Progenitor cell of endocrine pancreas (in vitro differentiated cells): ENCODE data around the gene PDE3A. TPM values are rescaled to one million over a fixed set of nuclear protein-coding genes. Genes with fewer than 3 reads are reported as not detected.

Experiments used
- DNase-seq: peaks from one replicate; pipeline ENCODE4 v3.0.0; 2021; ENCODE audit warnings: low spot score; ENCODE audit not compliant: unreplicated experiment
- H3K27ac Mint-ChIP-seq: 2 replicates; pipeline ENCODE4 v1.8.0; 2021; ENCODE audit warnings: mild to moderate bottlenecking, moderate library complexity, mixed read lengths
- H3K27me3 Mint-ChIP-seq: 2 replicates; pipeline ENCODE4 v1.8.0; 2021; ENCODE audit warnings: mixed read lengths
- H3K36me3 Mint-ChIP-seq: 2 replicates; pipeline ENCODE4 v1.8.0; 2022; ENCODE audit warnings: mixed read lengths; ENCODE audit not compliant: insufficient read depth
- H3K4me1 Mint-ChIP-seq: 2 replicates; pipeline ENCODE4 v1.8.0; 2021; ENCODE audit warnings: low read depth, mixed read lengths
- H3K4me3 Mint-ChIP-seq: 2 replicates; pipeline ENCODE4 v1.8.0; 2021; ENCODE audit warnings: low read depth, mild to moderate bottlenecking, moderate library complexity, mixed read lengths
- H3K9me3 Mint-ChIP-seq: 2 replicates; pipeline ENCODE4 v1.8.0; 2021; ENCODE audit warnings: low read depth, mixed read lengths
- total RNA-seq: library from RNA; stranded (reverse); gene quantifications from 2 replicates; pipeline ENCODE4 v1.2.1, GENCODE V29; 2021
- TF ChIP-seq, protein P1 (sequence below): fragments of 200-600 bp; sonication (generic); IDR thresholded peaks from one replicate; pipeline ENCODE4 v1.5.0; 2021; ENCODE audit warnings: antibody characterized with exemption, mild to moderate bottlenecking; ENCODE audit not compliant: unreplicated experiment

The PDE3A gene
- total RNA-seq, 1 donor from 2014 or later, result 121 TPM

DNA sequence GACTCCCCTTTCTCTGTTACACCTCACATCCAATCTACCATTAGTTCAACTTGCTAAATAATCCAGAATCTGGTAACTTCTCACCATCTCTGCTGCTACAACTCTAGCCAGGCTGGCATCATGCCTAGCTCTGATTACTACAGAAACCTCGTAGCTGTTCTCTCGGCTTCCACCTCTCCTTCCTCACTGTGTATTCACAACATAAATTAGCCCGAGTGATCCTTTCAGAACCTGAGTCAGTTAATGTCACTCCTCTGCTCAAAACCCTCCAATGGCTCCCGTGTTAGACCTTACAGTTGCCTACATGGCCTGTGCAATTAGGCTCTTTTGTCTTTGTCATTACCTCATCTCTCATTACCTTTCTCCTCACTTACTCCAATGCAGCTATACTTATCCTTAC, 139.4 kb downstream of the PDE3A start:
- H3K27ac Mint-ChIP-seq, result peak overlapping the region; percentile 3
- no peak for DNase-seq
- H3K36me3 Mint-ChIP-seq, result peaks cover 11% of the 10 kb centered on the region
- no peaks in the 10 kb centered on the region for H3K9me3 Mint-ChIP-seq
- TF ChIP-seq, protein P1, sequence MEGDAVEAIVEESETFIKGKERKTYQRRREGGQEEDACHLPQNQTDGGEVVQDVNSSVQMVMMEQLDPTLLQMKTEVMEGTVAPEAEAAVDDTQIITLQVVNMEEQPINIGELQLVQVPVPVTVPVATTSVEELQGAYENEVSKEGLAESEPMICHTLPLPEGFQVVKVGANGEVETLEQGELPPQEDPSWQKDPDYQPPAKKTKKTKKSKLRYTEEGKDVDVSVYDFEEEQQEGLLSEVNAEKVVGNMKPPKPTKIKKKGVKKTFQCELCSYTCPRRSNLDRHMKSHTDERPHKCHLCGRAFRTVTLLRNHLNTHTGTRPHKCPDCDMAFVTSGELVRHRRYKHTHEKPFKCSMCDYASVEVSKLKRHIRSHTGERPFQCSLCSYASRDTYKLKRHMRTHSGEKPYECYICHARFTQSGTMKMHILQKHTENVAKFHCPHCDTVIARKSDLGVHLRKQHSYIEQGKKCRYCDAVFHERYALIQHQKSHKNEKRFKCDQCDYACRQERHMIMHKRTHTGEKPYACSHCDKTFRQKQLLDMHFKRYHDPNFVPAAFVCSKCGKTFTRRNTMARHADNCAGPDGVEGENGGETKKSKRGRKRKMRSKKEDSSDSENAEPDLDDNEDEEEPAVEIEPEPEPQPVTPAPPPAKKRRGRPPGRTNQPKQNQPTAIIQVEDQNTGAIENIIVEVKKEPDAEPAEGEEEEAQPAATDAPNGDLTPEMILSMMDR, result no peak
- no peak overlapping the region for H3K4me3 Mint-ChIP-seq
- no peaks in the 10 kb centered on the region for H3K4me1 Mint-ChIP-seq
- H3K27me3 Mint-ChIP-seq, result no peaks in the 10 kb centered on the region

DNA sequence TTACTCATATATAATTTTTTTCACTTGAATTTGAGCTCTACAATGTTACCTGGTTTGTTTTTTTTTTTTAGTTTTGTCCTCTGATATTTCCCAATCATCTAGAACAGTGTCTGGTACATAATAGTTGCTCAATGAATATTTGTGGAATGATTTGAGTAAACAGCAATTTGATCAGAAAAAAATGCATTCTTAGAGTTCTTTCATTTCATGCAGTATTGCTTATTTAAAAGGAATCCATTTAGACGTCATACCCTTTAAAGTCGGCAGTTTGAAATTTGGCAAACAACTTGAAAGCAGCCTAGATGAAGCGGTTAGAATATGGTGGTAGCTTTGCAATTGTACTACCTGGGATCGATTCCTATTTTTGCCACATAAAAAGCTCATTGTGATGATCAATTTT, 140.0 kb downstream of the PDE3A start:
- no peak overlapping the region for H3K27ac Mint-ChIP-seq
- no peak overlapping the region for H3K4me3 Mint-ChIP-seq
- TF ChIP-seq, protein P1, result no peak
- peaks cover 11% of the 10 kb centered on the region for H3K36me3 Mint-ChIP-seq
- no peaks in the 10 kb centered on the region for H3K27me3 Mint-ChIP-seq
- no peak for DNase-seq
- H3K4me1 Mint-ChIP-seq, result no peaks in the 10 kb centered on the region
- no peaks in the 10 kb centered on the region for H3K9me3 Mint-ChIP-seq

GRCh38 chr12:20508962-20509361, 140.6 kb downstream of the PDE3A start:
- peaks cover 11% of the 10 kb centered on the region for H3K36me3 Mint-ChIP-seq
- no peak overlapping the region for H3K4me3 Mint-ChIP-seq
- no peak for DNase-seq
- TF ChIP-seq, protein P1, result no peak
- H3K27me3 Mint-ChIP-seq, result no peaks in the 10 kb centered on the region
- no peaks in the 10 kb centered on the region for H3K9me3 Mint-ChIP-seq
- H3K27ac Mint-ChIP-seq, result no peak overlapping the region
- no peaks in the 10 kb centered on the region for H3K4me1 Mint-ChIP-seq

DNA sequence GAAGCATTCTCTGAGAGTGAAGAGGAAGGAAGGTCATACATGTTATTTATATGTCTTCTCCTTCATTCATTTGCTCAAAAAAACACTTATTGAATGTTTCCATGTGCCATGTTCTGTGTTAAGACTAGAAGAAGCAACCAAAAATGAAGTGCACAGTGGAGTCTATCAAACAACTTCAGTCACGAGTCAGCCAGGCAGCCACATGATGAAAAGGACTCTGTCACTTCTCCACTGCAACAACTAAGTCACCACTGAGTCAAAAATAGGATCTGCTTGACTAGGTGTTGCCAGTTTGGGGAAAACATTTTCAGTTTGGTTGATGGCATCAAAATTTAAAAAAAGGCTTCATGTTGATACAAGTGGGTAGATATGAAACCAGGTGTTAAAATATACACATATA, 142.5 kb downstream of the PDE3A start:
- TF ChIP-seq, protein P1, result no peak
- Mint-ChIP-seq H3K36me3 (peaks cover 17% of the 10 kb centered on the region), H3K4me3 (no peak overlapping the region), H3K27ac (no peak overlapping the region), H3K27me3 (no peaks in the 10 kb centered on the region), H3K9me3 (peaks cover 8% of the 10 kb centered on the region), H3K4me1 (no peaks in the 10 kb centered on the region)
- DNase-seq, result no peak

DNA sequence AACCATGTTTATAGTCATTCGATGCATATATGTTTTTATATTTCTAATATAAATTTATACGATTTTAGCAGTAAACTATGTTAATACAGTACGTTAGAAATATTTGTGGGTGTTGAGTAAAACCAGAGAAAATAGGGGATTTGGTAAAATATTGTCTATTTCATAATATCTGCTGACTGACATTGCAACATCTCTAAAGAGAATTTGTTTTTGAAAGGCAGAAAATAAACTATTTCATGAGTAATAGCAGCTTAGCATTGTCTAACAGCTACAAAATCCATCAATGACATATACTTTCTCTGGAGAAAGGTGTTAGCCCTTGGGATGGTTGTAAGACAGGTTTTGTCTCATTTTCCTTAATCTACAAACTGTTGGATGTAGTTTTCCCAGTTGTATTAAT, 144.9 kb downstream of the PDE3A start:
- Mint-ChIP-seq H3K9me3 (peaks cover 8% of the 10 kb centered on the region), H3K27me3 (no peaks in the 10 kb centered on the region), H3K27ac (no peak overlapping the region), H3K4me1 (peaks cover 1% of the 10 kb centered on the region), H3K36me3 (peaks cover 12% of the 10 kb centered on the region), H3K4me3 (no peak overlapping the region)
- no peak for DNase-seq
- TF ChIP-seq, protein P1, result no peak
